GM12891 (cell line): ENCODE data around the gene MICAL3.

Experiments
- POLR2A ChIP-seq: IDR thresholded peaks from 2 replicates; pipeline ENCODE4 v1.6.1; 2011; ENCODE audit warnings: low read depth, low read length, control low read depth
- POLR2AphosphoS5 ChIP-seq: IDR thresholded peaks from 2 replicates; pipeline ENCODE4 v1.6.1; 2011; ENCODE audit warnings: low read depth, low read length, control low read depth
- TAF1 ChIP-seq: IDR thresholded peaks from 2 replicates; pipeline ENCODE4 v1.6.1; 2011; ENCODE audit warnings: low read depth, low read length, control low read depth

DNA sequence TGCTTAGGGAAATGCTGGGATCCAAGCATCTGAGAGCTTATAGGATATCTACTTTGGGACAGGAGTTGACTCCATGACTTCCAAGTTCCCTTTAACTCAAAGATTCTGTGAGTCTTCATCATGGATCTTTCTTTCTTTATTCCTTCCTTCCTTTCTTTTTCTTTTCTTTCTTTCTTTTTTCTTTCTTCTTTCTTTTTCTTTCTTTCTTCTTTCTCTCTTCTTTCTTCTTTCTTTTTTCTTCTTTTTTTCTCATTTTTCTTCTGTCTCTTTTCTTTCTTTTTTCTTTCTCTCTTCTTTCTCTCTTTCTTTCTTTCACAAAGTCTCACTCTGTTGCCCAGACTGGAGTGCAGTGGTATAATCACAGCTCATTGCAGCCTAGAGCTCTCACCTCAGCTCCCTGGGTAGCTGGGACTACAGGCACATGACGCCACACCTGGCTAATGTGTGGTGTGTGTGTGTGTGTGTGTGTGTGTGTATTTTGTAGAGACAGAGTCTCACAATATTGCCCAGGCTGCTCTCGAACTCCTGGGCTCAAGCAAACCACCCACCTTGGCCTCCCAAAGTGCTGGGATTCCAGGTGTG is 5.4 kb upstream of the MICAL3 start:
- TF ChIP-seq POLR2A (no peak), TAF1 (no peak), POLR2AphosphoS5 (no peak)
